IPS-20b (cell line): ENCODE measurements around the gene EEIG1.

Experiments used
- H3K27ac ChIP-seq: one replicate; pipeline ENCODE4 v1.5.1; 2013; ENCODE audit warnings: low read length
- H3K27me3 ChIP-seq: 2 replicates; pipeline ENCODE4 v1.6.1; 2013; ENCODE audit warnings: mild to moderate bottlenecking, low read length, inconsistent platforms; ENCODE audit not compliant: insufficient read depth
- H3K36me3 ChIP-seq: 2 replicates; pipeline ENCODE4 v1.6.1; 2013; ENCODE audit warnings: low read depth, mild to moderate bottlenecking, inconsistent platforms, low read length, moderate library complexity; ENCODE audit not compliant: insufficient read depth
- H3K4me1 ChIP-seq: 2 replicates; pipeline ENCODE4 v1.6.1; 2013; ENCODE audit warnings: mild to moderate bottlenecking, control low read depth, inconsistent platforms, low read length, moderate library complexity; ENCODE audit not compliant: insufficient read depth
- H3K4me3 ChIP-seq: 2 replicates; pipeline ENCODE4 v1.5.1; 2013; ENCODE audit warnings: mild to moderate bottlenecking, low read length, inconsistent platforms
- H3K9ac ChIP-seq: 2 replicates; pipeline ENCODE4 v1.6.1; 2013; ENCODE audit warnings: low read depth, mild to moderate bottlenecking, inconsistent platforms, low read length, moderate library complexity
- H3K9me3 ChIP-seq: 2 replicates; pipeline ENCODE4 v1.6.1; 2013; ENCODE audit warnings: mild to moderate bottlenecking, low read depth, low read length, inconsistent platforms; ENCODE audit not compliant: insufficient read depth

EEIG1 gene

DNA sequence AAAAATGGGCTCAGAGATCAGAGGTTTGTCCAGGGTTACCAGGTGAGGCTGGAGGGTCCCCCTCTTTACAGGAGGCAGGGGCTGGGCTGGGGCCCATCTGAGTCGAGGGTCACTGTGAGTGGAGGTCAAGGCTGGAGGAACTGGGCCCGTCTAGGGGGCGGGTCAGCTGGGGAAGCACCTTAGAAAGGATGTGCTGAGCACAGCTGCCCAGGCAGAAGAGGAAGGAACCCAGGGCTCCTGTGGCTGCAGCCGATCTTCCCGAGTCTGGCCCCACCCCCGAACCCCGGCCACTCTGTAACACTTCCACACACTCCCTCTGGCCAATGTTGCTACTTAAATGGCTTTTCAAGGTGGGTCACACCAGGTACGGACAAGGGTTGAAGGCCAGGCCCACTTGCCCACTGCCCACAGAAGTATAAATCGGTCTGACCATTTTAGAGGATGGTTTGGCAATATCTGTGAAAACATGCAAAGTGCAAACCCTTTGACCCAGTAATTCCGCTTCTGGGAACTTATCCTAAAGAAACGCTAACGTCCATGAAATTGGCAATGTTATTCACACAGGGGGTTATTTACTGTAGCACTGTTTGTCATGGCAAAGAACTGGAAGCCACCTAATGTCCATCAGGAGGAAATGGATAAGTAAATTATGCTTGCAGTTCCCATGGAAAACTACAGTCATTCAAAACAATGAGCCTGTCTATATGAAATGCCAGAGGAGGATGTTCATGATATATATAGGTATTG lies 30.5 kb upstream of the EEIG1 start:
- Histone ChIP-seq H3K9ac (no peak overlapping the region), H3K27ac (no peak overlapping the region), H3K27me3 (no peaks in the 10 kb centered on the region), H3K4me1 (peaks cover 4% of the 10 kb centered on the region; the same call in 1 of the 2 replicates), H3K4me3 (no peak overlapping the region), H3K9me3 (0 out of 2 replicates have a peak, but pooled peaks cover 3% of the 10 kb centered on the region), H3K36me3 (no peaks in the 10 kb centered on the region)

DNA sequence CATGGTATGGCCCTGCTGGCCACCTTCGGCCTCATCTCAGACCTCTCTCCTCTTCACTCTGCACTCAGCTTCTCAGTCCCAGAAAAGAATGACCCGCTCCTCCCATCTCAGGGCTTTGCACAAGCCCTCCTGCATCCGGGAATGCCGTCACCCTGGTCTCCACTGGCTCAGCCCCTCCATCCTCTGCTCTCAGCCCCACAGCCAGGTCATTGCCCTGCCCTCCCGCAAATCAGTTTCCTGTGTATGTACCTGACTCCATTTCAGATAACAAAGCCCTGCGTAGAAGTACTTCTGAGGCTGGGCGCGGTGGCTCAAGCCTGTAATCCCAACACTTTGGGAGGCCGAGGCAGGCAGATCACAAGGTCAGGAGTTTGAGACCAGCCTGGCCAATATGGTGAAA lies 28.9 kb upstream of the EEIG1 start:
- Histone ChIP-seq H3K4me3 (no peak overlapping the region), H3K27ac (no peak overlapping the region), H3K9me3 (0 out of 2 replicates have a peak, but pooled peaks cover 3% of the 10 kb centered on the region)

DNA sequence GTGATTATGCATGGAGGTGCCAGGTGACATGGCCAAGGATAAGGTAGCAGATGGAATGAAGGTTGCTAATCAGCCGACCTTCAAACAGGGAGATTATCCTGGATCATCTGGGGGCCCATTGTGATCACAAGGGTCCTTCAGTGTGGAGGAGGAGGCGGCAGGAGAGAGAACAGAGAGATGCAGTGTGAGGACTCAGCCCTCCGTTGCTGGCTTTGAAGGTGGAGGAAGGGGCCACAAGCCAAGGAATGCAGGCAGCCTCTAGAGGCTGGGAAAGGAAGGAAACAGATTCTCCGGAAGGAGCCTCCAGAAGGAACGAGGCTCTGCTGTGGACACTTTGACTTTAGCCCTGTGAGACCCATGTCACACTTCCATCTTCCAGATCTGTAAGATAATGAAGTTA lies 27.4 kb upstream of the EEIG1 start:
- Histone ChIP-seq H3K36me3 (no peaks in the 10 kb centered on the region), H3K9ac (no peak overlapping the region), H3K27ac (no peak overlapping the region), H3K9me3 (0 out of 2 replicates have a peak, but pooled peaks cover 3% of the 10 kb centered on the region), H3K4me1 (peaks cover 4% of the 10 kb centered on the region; the same call in 1 of the 2 replicates), H3K27me3 (no peaks in the 10 kb centered on the region), H3K4me3 (no peak overlapping the region)

More for the DNA sequence above, 28.9 kb upstream of the EEIG1 start:
- Histone ChIP-seq H3K9ac (no peak overlapping the region), H3K36me3 (no peaks in the 10 kb centered on the region), H3K27me3 (no peaks in the 10 kb centered on the region), H3K4me1 (peaks cover 4% of the 10 kb centered on the region; the same call in 1 of the 2 replicates)

DNA sequence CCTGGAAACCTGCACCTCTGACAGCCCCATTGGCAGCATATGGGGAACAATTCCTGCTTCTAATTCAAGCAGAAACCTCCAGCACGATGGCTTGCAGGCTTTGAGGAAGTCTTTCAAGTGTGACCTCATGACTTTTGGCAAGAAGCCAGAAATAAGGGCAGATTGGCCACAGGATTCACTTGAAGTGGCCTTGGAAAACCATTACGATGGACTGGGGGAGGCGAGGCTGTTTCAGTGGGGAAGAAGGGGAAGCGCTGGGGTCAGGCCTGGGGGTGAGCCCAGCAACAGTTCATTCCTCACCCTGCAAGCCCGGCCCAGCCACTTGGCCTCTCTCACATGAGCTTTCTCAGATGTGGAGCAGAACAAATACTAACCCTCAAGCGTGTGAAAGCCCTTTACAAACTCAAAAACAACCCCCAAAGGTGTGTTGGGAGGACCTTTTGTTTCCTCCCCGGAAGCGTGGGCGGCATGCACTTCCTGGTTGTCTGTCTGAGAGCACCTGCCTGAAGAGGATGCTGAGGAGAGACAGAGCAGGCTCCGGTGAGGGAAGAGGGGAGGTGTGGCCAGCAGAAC lies 26.9 kb upstream of the EEIG1 start:
- H3K9ac ChIP-seq, result no peak overlapping the region
- H3K27ac ChIP-seq, result no peak overlapping the region

DNA sequence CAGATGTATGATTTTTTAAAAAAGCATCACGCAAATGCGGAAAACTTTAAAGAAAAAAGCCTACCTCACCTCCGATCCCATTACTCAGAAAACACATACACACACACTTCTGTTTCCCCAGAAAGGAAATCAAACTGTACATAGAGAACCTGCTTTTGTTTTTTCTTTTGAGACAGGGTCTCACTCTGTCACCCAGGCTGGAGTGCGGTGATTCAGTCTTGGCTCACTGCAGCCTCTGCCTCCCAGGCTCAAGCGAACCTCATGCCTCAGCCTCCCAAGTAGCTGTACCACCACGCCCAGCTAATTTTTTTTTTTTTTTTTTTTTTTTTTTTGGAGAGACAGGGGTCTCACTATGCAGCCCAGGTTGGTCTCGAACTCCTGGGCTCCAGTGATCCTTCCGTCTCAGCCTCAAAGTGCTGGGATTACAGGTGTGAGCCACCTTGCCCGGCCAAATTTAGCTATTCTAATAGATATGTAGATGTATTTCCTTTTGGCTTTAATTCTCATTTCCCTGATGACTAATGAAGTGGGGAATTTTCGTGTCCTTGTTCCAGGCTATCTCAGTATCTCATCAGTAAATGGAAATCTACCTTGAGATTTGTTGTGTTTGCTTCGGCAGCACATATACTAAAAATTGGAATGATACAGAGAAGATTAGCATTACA lies 25.7 kb upstream of the EEIG1 start:
- Histone ChIP-seq H3K9me3 (0 out of 2 replicates have a peak, but pooled peaks cover 3% of the 10 kb centered on the region), H3K27me3 (no peaks in the 10 kb centered on the region), H3K27ac (no peak overlapping the region), H3K9ac (no peak overlapping the region), H3K4me1 (peaks cover 5% of the 10 kb centered on the region), H3K4me3 (no peak overlapping the region), H3K36me3 (no peaks in the 10 kb centered on the region)

More for the DNA sequence above, 26.9 kb upstream of the EEIG1 start:
- H3K4me3 ChIP-seq, result no peak overlapping the region
- peaks cover 4% of the 10 kb centered on the region; the same call in 1 of the 2 replicates for H3K4me1 ChIP-seq
- no peaks in the 10 kb centered on the region for H3K36me3 ChIP-seq
- no peaks in the 10 kb centered on the region for H3K27me3 ChIP-seq
- 0 out of 2 replicates have a peak, but pooled peaks cover 3% of the 10 kb centered on the region for H3K9me3 ChIP-seq

DNA sequence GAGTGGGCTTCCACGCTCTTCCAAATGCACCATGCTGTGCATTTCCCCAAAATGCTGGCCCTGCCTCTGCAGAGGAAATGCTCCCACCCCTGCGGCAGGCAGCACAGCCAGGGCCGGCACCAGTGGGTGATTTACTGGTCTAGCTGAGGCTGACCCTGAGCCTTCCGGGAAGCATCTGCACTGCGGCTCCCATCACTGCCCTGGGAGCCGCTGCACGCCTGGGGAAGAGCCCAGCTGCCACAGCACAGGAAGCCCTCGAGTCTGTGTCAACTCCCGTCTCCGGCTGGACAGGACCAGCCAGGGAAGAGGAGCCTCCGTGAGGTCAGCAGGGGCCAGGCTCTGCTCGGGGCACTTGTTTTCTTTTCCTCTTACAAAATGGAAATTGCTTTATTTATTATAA lies 25.1 kb upstream of the EEIG1 start:
- Histone ChIP-seq H3K4me1 (peaks cover 5% of the 10 kb centered on the region), H3K9me3 (0 out of 2 replicates have a peak, but pooled peaks cover 3% of the 10 kb centered on the region), H3K27ac (no peak overlapping the region), H3K36me3 (no peaks in the 10 kb centered on the region), H3K9ac (no peak overlapping the region), H3K4me3 (no peak overlapping the region), H3K27me3 (no peaks in the 10 kb centered on the region)

DNA sequence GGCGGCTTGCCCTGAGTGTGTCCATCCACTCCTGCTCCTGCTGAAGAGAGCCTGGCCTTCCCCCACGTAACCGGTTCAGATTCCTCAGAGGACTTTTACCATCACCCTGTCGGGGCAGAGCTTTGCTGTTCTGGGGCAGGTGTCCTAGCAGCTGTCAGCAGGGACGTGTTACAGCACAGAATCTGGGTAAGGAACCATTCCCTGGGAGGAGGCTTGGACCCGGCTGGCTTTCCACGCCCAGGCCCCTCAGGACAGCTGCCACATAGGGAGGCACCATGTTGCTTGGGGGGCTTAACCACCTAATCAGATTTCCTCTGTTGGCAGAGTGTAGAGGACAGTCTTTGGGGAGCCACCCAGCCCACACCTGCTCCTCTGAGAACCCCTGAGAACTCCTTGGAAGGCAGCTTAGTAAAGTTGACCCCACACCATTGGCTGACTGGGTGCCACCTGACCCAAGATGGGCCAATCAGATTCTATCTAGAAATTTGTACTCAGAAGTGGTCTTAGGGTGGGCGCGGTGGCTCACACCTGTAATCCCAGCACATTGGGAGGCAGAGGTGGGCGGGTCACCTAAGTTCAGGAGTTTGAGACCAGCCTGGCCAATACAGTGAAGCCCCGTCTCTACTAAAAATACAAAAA lies 23.3 kb upstream of the EEIG1 start:
- Histone ChIP-seq H3K27me3 (no peaks in the 10 kb centered on the region), H3K9me3 (0 out of 2 replicates have a peak, but pooled peaks cover 3% of the 10 kb centered on the region), H3K36me3 (no peaks in the 10 kb centered on the region), H3K27ac (no peak overlapping the region), H3K4me3 (no peak overlapping the region), H3K9ac (no peak overlapping the region), H3K4me1 (peaks cover 5% of the 10 kb centered on the region)

DNA sequence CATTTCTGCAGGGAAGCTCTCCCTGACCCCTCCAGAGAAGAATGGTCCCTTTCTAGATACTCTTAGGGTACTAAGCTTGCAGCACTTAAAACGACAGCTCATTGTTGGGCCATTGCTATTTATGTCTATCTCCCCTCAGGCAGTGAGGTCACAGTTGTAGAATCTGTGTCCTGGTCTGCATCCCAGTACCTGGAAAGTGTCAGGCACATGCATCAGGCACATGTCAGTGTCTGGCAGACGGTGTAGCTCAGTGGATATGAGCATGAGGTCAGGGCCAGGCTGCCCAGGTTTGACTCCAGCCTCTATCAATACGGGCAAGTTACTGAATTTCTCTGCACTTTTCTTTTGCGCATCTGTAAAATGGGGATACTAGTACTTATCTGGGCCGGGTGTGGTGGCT lies 22.2 kb upstream of the EEIG1 start:
- H3K27me3 ChIP-seq, result no peaks in the 10 kb centered on the region
- no peaks in the 10 kb centered on the region for H3K9me3 ChIP-seq
- no peak overlapping the region for H3K4me3 ChIP-seq
- H3K9ac ChIP-seq, result no peak overlapping the region
- H3K4me1 ChIP-seq, result peaks cover 5% of the 10 kb centered on the region
- no peaks in the 10 kb centered on the region for H3K36me3 ChIP-seq
- no peak overlapping the region for H3K27ac ChIP-seq

DNA sequence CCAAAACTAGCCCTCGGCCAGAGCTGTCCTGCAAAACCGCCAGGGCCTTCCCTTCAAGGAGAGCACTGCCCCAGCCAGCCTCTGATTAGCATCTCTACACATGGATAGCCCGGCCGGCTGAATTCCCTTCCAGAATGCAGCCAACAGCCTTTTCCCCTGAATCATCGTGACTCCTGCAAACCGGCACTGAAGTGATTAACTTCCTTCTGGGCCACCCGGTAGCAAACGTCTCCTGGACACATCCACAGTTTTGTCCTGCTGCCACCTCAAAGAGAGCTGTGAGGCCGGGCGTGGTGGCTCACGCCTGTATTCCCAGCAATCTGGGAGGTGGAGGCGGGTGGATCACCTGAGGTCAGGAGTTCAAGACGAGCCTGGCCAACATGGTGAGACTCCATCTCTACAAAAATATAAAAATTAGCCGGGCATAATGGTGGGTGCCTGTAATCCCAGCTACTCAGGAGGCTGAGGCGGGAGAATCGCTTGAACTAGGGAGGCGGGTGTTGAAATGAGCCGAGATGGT lies 21.1 kb upstream of the EEIG1 start:
- Histone ChIP-seq H3K4me1 (peaks cover 5% of the 10 kb centered on the region), H3K9ac (no peak overlapping the region), H3K27ac (no peak overlapping the region), H3K36me3 (no peaks in the 10 kb centered on the region), H3K9me3 (no peaks in the 10 kb centered on the region), H3K4me3 (no peak overlapping the region), H3K27me3 (no peaks in the 10 kb centered on the region)

DNA sequence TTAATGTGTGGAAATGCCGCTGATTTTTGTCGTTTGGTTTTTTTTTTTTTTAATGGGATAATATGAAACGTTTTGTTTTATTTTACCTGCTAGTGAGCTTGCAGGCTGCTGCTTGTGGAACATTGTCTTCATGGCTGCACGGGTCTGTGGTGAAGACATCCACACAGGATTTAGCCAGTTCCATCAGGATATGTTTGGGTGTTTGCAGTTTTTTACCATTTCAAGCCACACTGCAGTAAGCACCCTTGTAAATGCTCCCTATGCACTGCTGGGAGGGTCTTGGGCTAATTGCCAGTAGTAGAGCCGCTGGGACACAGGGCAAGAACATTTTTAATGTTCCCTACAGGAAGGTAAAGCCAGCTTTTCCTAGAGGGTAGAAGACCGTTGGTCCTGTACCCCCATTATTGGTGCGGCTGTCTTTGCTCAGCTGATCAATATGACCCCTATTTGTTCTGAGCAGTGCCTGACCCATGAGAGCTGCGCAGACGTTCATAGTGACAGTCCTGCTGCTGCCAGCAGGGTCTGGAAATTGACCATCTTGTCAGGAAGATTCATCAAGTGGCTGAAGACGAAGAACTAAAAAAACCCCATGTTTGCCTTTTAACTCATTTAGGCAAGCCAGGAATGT lies 20.5 kb upstream of the EEIG1 start:
- H3K27ac ChIP-seq, result no peak overlapping the region
- H3K9me3 ChIP-seq, result no peaks in the 10 kb centered on the region
- H3K4me3 ChIP-seq, result no peak overlapping the region
- no peak overlapping the region; the same call in 1 of the 2 replicates for H3K9ac ChIP-seq
- H3K36me3 ChIP-seq, result no peaks in the 10 kb centered on the region
- no peaks in the 10 kb centered on the region for H3K27me3 ChIP-seq
- H3K4me1 ChIP-seq, result peaks cover 5% of the 10 kb centered on the region

DNA sequence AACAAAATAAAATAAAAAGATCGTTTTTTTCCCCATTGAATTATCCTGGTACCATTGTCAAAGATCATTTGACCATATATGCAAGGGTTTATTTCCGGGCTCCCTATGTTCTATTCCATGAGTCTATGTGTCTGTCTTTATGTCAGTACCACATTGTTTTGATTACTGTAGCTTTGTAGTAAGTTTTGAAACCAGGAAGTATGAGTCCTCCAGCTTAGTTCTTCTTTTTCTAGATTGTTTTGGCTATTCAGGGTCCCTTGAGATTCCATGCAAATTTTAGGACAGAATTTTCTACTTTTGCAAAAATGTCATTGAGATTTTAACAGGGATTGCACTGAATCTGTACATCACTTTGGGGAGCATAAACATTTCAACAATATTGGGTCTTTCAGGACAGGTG lies 18.7 kb upstream of the EEIG1 start:
- Histone ChIP-seq H3K9me3 (no peaks in the 10 kb centered on the region), H3K4me3 (no peak overlapping the region), H3K27me3 (no peaks in the 10 kb centered on the region), H3K4me1 (peaks cover 5% of the 10 kb centered on the region), H3K36me3 (no peaks in the 10 kb centered on the region), H3K27ac (no peak overlapping the region), H3K9ac (no peak overlapping the region)
